GM04503 (cell line): ENCODE measurements around the gene AHRR.
"Not testable (repeated sequence)": the region's sequence is repeated elsewhere in the genome, so short reads cannot be mapped to it uniquely, and the experiment has no call there.

Experiments used
- DNase-seq: peaks from one replicate; pipeline ENCODE4 v3.0.0-alpha.2; 2012; ENCODE audit warnings: low read depth

The AHRR gene

GRCh38 chr5:395921-396530 lies 74.5 kb downstream of the AHRR start:
- DNase-seq = no peak

DNA sequence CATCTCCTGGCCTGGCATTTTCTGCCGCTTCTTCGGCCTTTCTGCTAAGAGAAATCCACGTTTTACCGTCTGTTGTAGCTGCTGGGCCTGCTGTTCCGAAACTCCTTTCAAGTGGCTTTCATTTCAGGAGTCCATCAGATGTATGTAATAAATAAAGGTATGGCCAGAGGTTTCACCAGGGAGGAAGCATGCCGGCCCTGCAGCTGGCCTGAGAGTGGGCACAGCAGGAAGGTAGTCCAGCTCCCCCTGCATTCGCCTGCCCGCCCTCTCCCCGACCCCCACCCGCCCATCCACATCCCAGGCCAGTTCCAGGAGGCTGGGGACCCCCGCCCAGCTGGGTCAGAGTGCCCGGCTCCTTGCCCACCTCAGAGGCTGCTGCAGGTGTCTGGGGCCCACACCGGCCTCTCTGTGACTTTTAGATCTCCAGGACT lies 75.0 kb downstream of the AHRR start:
- DNase-seq = no peak

DNA sequence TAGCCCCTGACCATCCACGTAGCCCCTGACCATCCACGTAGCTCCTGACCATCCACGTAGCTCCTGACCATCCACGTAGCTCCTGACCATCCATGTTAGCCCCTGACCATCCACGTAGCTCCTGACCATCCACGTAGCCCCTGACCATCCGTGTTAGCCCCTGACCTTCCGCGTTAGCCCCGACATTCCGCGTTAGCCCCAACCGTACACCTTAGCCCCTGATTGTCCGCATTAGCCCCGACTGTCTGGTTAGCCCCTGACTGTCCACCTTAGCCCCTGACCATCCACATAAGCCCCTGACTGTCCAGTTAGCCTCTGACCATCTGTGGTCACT lies 76.6 kb downstream of the AHRR start:
- DNase-seq = not testable (repeated sequence)

DNA sequence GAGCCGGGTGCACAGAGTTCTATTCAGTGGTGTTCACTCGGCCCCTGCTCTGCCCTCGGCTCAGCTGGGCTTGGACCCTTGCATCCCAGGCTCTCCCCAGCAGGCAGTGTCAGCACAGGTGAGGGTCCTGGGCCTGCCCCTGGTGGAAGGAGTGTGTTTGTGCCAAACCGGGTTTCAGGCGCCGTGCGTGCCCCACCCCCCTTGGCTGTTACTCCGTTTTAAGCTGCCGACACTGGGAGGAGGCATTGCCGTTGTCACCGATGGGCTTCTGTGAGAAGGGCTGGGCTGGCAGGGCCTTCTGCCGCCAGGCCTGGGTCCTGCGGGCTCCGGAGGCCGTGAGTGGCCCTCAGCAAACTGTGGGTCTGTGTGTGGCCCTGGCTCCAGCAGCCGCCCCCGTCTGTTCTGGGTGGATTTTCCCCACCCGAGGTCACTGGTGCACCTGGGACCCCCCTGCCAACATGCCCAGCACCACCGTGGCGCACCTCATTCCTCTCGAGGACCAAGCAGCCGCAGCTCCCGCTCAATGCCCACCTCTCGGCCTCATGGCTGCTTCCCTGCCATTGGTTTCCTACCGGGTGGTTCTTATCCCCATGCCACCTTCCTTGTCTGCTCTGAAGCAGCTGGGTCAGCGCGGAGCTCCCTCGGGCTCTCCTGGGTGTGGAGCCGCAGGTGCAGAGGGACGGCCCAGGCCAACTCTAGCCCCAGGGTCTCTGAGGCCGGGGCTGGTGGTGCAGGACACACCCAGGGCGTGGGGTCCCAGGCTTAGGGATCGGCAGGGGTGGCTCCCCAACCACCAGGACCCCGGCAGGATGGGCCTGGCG lies 77.2 kb downstream of the AHRR start:
- no peak for DNase-seq

- DNase-seq = peak; percentile 91
Observed at GRCh38 chr5:399296-400281, 78.1 kb downstream of the AHRR start.

DNA sequence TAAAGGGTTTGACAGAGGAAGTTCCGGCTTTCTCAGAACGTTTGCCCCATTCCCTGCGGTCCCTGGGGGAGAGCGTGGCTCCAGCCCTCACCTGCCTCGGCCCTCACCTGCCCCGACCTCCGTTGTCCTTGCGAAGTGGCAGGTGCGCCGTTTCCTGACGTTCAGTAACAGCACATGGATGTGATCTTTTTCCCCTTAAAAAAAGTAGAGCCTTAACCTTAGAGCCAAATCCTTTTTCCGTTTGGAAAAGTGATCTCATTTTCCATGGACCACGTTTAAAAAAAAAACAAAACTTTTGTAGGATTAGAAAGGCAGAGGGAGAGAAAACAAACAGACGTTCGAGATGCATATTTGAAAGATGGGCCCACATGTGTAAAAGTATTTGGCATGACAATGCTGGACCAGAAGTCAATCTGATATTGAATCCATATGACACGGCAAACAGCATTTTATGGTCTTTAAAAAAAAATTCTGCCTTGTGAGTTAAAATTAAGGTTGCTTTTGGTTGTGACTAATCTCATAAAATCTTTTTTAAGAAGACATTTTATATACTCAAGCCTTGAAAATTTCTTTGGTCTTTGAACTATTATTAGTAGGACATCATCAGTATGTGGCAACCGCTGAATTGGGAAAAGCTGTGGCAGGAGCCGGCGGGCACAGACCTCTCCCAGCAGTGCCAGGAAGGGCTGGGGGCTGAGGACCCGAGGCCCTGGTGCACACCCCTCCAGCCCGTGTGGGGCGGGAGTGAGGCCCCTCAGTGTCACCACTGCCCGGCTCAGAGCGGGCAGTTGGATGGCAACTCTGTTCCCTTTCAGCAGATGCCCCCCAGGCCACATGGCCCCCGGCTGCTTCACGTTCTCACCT lies 79.0 kb downstream of the AHRR start:
- DNase-seq = peak; percentile 97

DNA sequence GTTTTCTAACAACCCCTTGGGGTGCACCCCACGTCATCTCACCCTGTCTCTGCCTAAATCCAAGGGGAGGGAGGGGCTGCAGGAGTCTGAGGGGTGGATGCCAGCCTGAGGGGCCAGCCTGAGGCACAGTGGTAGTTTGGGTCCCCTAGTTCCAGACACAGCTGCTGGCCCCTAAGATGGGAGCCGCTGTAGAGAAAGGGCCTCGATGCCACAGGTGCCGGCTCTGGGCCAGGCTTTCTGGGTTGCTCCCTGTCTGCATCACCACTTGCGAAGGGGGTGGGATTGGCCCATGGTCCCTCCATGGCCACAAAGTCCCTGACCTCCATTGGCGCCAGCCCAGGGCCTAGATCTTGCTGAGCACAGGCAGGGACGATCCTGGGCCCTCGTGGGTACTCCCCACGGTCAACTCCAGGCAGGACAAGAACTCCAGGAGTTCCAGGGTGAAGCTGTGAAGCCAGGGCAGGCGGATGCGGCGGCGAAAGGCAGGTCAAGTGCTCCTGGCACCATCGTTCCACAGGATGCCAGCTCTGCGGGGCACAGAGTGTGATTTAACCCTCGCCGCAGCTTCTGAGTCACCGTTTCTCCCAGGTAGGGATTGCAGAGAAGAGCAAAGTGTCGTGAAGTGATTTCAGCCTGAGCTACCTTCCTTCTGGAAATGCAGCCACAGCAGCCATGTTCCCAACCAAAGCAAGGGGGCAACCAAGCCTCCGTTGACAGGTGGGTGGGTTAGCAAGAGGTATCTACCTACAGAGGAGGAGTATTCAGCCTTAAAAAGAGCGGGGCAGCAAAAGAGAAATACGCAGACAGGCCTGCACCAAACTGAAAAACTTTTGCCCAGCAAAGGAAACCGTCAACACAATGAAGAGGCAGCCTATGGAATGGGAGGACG lies 79.9 kb downstream of the AHRR start:
- DNase-seq = no peak

DNA sequence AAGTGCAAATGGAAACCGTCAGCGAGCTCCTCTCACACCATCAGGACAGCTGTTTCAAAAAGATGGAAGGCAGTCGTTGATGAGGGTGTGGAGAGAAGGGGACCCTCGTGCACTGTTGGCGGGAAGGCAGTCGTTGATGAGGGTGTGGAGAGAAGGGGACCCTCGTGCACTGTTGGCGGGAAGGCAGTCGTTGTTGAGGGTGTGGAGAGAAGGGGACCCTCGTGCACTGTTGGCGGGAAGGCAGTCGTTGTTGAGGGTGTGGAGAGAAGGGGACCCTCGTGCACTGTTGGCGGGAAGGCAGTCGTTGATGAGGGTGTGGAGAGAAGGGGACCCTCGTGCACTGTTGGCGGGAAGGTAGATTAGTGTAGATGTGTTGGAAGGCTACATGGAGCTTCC lies 80.7 kb downstream of the AHRR start:
- DNase-seq = not testable (repeated sequence)

- no peak for DNase-seq
Observed at GRCh38 chr5:402615-403359, 81.3 kb downstream of the AHRR start.

DNA sequence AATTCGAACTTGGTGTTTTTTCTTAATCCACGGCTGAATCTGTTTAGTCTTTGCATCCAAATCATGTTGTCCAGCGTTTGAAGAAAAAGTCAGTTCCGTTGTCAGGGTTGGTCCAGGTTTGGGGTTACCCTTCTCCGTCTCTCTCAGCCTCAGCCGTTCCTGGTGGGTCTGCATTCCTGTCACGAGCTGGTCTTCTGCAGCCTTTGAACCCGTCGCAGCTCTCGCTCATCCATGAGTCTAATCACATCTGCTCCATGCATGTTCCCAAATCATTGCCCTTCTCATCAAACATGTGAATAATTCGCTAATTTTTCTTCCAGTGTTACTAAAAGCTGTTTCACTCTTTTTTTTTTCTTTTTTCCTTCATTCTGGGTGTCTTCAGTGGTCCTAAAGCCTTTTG lies 82.5 kb downstream of the AHRR start:
- no peak for DNase-seq

DNA sequence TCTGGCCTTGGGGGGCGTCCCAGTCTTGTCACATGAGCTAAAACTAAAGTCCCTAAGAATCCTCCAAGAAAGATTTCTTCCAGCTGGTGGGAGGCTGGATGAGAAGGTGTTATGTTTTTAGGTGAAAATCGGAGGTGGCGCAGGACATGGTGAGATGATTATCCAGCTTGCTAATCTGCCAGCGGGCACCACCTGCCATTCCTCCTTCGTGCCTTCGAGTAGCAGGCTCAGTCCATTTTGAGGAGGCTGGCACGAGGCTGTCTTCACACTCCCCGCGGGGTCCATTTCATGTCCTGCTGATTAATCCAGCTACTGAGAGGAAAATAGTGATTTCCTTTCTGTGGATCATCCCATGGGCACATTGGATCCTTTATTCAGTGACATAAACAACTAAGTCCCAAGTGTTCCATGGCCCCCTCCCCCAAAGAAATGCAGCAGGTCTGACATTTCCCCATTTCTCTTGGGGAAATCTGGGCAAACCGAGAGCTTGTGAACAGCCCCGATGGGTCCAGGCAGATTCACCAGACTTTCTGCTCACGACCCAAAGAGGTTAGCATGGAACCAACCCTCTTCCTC lies 83.2 kb downstream of the AHRR start:
- DNase-seq = no peak

DNA sequence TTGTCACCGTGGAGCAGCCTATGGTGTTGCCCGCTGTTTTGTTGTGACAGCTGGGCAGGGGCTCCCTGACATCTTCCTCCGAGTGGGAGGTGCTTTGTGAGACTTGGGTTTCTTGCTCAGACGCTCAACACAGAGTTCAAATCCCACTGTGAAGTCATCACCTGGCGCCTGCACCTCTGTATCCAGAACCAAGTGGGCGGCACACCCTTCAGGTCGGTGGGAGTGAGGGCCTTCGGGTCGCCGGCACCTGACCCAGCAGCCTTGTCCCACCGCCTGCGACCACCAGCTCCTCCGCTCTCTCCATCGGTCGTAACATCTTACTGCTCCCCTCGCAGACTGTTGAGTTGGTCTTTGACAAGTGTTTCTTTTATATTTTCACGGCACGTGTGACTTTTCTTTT lies 83.9 kb downstream of the AHRR start:
- no peak for DNase-seq

GRCh38 chr5:406041-406440 lies 84.5 kb downstream of the AHRR start:
- no peak for DNase-seq

DNA sequence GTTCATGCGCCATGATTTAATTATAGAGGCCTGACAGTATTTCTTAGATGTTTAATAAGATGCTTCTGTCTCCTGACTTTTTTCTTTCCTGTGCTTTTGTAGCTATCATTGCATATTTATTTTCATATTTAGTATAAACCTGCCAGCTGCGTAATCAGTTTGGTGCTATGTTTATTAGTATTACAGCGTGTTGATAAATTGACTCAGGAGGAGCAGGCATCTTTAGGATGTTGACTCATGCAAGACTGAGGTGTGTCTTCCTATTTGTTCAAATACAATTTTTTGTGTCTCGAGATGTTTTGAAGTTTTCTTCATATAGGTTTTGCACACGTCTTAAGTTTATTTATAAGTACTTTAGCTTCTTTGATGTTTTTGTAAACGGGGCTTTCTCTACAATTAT lies 85.5 kb downstream of the AHRR start:
- no peak for DNase-seq

DNA sequence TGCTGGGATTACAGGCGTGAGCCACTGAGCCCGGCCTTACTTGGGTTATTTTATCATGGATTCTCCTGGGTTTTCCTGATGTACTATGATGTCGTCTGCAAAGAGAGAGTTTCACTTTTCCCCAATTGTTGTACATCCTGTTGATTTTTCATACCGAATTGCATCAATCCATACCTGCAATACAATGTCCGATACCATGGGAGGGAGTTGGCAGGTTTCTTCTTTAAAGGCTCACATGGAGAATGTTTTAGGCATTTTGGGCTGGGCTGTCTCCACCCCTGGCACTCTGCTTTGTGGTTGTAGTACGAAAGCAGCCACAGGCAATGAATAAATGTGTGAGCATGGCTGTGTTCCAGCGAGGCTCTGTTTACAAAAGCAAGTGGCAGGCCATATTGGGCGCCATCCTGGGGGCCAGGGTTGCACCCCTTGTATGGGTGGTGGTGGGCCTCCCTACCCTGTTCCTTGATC lies 86.3 kb downstream of the AHRR start:
- no peak for DNase-seq

DNA sequence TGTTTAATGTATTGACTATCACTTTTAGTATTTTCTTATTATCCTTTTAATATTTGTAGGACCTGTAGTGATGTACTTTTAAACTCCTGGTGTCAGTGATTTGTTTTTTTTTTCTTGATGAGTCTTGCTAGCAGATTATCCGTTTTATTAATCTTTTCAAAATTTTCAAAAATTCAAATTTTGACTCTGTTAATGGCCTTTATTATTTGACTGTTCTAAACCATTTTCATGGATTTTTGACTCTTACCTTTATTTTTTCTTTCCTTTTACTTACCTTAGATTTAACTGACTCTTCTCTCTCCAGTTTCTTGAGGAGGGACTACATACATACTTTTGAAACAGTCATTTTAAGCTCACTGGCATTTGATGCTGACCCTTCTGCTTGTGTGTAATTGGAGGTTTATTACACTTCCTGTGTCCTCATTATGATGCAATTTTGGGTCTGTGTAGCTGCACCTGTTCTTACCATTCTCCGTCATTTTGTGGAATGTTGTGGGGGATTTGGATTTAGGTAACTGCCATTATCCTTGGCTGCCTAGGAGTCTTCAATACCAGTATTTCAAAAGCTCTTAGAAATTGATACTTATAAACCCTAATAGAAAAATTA lies 89.5 kb downstream of the AHRR start:
- DNase-seq = no peak

GRCh38 chr5:411728-412127 lies 90.2 kb downstream of the AHRR start:
- DNase-seq = no peak

- not testable (repeated sequence) for DNase-seq
Observed at GRCh38 chr5:414991-415927, 93.7 kb downstream of the AHRR start.
